AG04449 (cell line): ENCODE data around the gene TP53RK.

Source experiments
- CTCF ChIA-PET: fragments of 350-600 bp; formaldehyde crosslinking; extraction: SDS; loops from one replicate; lab custom pipeline; 2021; ENCODE audit warnings: antibody characterized with exemption; lab: Yijun Ruan, JAX
- POLR2A ChIA-PET: fragments of 400-600, 350-600 bp; formaldehyde crosslinking; extraction: SDS; loops from one replicate; lab custom pipeline; 2020; ENCODE audit warnings: antibody characterized with exemption, inconsistent platforms; lab: Yijun Ruan, JAX
- DNase-seq: peaks from one replicate; pipeline ENCODE4 v3.0.0-alpha.2; 2010; ENCODE audit warnings: low read depth, low spot score
- H3K4me3 ChIP-seq: 2 replicates; pipeline ENCODE4 v1.5.1; 2011; ENCODE audit warnings: low read depth, mild to moderate bottlenecking, control low read depth, low read length
- CTCF ChIP-seq: IDR thresholded peaks from one replicate; pipeline ENCODE4 v1.5.1; 2011; ENCODE audit warnings: mild to moderate bottlenecking, moderate library complexity, low read length, control low read depth, inconsistent platforms; ENCODE audit not compliant: insufficient read depth; ENCODE audit errors: missing control alignments

The TP53RK gene

GRCh38 chr20:46723039-46723438 is 33.8 kb upstream of the TP53RK start:
- no peak overlapping the region for H3K4me3 ChIP-seq
- DNase-seq, result no peak
- no peak for TF ChIP-seq CTCF
- CTCF ChIA-PET, result no interaction called here
- POLR2A ChIA-PET, result no interaction called here

GRCh38 chr20:46722450-46722849 is 33.2 kb upstream of the TP53RK start:
- POLR2A ChIA-PET, result no interaction called here
- no peak overlapping the region for H3K4me3 ChIP-seq
- CTCF ChIA-PET, result no interaction called here
- TF ChIP-seq CTCF, result no peak
- DNase-seq, result no peak

- H3K4me3 ChIP-seq, result no peak overlapping the region
- CTCF ChIA-PET, result interaction anchor here (2.0 kb wide), 1 partner anchor 11 kb away, joined by 6 read pairs; no protein-coding TSS in a partner anchor
- TF ChIP-seq CTCF, result no peak
- no peak for DNase-seq
- POLR2A ChIA-PET, result no interaction called here
Observed at GRCh38 chr20:46721476-46721875, 32.2 kb upstream of the TP53RK start.

GRCh38 chr20:46720776-46721425 is 31.7 kb upstream of the TP53RK start:
- H3K4me3 ChIP-seq, result no peak overlapping the region
- DNase-seq, result no peak
- TF ChIP-seq CTCF, result no peak
- CTCF ChIA-PET, result interaction anchor here (2.0 kb wide), 1 partner anchor 10 kb away, joined by 6 read pairs; no protein-coding TSS in a partner anchor
- POLR2A ChIA-PET, result no interaction called here

GRCh38 chr20:46720019-46720418 is 30.8 kb upstream of the TP53RK start:
- no peak for DNase-seq
- H3K4me3 ChIP-seq, result no peak overlapping the region
- no peak for TF ChIP-seq CTCF
- ChIA-PET CTCF (interaction anchor here (1.6 to 2.0 kb wide), 2 partner anchors 9 to 13 kb away, joined by 4 to 6 read pairs; no protein-coding TSS in a partner anchor), POLR2A (no interaction called here)

- DNase-seq, result no peak
- POLR2A ChIA-PET, result no interaction called here
- no peak for TF ChIP-seq CTCF
- no peak overlapping the region for H3K4me3 ChIP-seq
- CTCF ChIA-PET, result interaction anchor here (0.9 to 1.3 kb wide), 3 partner anchors 15 to 41 kb away, joined by 3 to 4 read pairs (median 3); no protein-coding TSS in a partner anchor
Observed at GRCh38 chr20:46717818-46718541, 28.7 kb upstream of the TP53RK start.
